D341Med (cell line): ENCODE measurements around the gene CFAP70.
"Not testable (repeated sequence)": the region's sequence is repeated elsewhere in the genome, so short reads cannot be mapped to it uniquely, and the experiment has no call there.

Source experiments
- DNase-seq: peaks from one replicate; pipeline ENCODE4 v3.0.0; 2012; ENCODE audit warnings: low spot score

The CFAP70 gene

DNA sequence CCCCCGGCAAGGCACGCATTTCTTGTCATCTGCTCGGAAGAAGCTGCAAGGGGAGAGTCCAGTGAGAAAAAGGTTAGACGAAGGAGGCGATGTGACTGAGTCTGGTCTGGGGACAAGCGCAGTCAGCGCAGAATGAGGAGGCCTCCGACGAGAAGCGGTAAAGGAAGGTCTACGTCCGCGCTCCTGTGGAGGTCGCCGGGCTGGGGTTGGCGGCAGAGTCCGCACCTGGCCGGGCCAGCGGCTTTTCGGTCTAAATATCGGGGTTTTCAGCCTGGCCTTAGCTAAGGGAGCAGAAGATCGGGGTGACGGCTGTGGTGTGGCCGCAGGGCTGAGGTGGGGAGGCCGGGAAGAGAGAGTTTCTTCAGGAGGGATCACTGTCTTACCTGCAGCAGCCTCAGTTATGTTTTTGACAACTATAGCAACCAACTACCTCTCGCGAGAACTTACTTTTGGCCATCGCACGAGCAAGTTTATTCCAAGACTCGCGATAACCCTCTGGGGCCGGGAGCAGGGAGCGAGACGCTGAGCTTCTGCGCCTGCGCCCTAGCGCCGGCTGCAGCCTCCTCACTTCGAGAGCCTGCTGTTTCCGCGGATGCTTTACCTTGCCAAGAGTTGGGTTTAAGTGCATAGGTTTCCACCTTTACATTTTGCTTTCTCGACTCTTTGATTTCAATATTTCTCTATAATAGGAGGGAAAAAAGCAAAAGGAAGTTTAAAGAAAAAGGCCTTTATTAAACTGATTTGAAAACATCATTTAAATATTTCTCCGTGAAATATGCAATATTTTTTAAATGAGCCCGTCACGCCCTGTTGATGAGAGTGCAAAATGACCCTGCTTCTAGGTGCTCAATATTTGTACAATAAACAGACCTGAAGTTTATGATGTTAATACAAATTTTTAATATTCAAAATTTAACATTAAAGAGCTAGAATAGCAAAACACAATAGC is at the start of gene CFAP70:
Gene CFAP70 (minus strand): TSS at position 534 of the 949 bp plus-strand sequence. CDS start 4,068 bp downstream, outside the sequence.
- DNase-seq = peak; percentile 92

DNA sequence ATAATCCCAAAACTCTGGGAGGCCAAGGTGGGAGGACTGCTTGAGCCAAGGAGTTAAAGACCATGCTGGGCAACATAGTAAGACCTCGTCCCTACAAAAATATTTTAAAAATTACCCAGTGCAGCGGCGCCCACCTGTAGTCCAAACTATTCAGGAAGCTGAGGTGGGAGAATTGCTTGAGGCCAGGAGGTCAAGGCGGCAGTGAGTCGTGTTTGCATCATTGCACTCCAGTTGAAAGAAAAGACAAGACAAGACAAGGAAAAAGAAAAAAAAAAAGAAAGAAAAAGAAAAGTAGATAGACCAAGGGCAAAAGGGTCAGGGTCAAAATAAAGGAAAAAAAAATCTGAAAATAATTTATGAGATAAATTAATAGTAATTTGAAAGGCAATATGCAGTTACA is 49.4 kb upstream of the CFAP70 start:
- DNase-seq = no peak

DNA sequence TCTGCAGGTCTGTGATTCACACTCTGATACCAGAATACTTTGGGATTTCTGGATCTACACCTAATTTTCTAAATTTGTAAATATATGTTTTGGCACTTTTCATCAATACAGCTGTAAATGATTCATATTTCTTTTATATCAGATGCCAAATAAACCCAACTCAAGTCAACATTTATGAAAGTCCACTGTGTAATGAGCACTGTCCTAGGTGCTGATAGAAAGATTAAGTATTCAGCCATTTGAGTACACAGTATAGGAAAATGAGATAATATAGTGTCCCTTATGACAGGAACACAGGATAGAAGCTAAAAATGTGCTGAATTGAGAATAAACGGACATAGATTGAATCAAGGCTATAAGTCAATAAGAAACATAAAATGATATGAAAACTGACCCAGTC is 48.8 kb upstream of the CFAP70 start:
- DNase-seq = no peak

DNA sequence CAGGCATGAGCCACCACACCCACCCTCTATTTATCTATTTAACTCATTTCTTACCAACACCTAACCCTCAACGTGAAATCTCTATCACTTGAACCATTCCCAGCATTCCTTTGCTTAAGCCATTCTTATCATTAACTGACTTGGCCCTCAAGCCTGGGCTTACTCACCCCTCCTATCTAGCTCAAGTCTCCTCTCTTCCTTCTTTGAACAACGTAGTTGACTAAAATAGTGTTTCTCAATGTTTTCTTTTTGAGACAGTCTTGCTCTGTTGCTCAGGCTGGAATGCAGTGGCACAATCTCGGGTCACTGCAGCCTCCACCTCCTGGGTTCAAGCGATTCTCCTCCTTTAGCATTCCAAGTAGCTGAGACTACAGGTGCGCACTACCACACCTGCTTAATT is 48.2 kb upstream of the CFAP70 start:
- no peak for DNase-seq

DNA sequence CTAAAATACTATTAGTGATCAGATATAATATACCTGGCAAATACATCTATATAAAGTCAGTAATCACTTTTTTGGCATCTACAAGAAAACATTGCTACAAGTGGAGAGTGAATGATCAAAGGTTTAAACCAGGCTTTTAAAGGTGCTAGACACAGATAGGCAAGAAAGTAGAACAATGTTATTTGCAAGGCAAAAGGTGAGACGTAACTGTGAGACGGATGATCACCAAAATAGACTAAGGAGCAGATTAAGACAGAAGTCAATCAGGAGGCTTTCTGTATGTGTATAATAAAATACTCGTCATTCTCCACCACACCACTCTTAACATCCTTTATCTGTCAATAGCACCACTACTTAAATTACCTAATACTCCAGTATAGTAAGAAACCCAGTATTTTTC is 46.9 kb upstream of the CFAP70 start:
- DNase-seq = no peak

DNA sequence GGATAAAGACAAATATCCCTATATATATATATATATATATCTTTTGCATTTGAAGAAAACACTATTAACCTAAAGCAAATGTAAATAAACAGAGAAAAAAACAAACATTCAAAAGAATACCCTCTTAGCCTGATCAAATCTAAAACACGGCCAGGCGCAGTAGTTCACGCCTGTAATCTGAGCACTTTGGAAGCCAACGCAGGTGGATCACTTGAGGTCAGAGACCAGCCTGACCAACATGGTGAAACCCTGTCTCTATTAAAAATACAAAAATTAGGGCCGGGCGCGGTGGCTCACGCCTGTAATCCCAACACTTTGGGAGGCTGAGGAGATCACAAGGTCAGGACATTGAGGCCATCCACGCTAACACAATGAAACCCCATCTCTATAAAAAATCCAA is 46.0 kb upstream of the CFAP70 start:
- DNase-seq = no peak

DNA sequence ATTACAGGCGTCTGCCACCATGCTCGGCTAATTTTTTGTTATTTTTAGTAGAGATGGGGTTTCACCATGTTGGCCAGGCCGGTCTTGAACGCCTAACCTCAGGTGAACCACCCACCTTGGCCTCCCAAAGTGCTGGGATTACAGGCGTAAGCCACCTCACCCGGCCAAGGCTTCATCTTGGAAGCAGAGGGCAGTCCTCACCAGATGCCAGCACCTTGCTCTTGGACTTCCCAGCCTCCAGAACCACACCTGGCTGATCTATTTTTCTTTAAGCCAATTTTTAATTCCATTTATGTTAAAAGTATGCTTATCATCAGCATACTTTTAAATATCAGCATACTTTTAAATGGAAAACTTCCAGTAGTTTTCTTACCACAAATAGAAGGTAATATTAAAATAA is 43.0 kb upstream of the CFAP70 start:
- DNase-seq = no peak

DNA sequence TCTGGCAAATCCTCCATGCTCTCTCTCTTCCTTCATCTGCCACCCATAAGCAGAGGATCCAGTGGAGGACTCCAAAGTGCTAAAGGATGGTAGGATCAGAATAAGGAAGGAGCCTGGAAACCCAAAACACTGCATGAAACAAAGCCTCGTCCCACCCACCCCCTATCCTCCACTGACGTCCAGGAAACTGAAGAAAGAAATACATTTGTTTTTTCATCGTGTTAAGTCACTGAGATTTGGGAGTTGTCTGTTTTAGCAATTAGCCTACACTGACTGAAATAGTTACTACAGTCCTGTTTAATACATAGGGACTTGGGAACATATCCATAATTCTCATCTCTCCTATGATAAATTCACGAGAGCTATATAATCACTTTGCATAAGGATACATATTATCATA is 40.4 kb upstream of the CFAP70 start:
- no peak for DNase-seq

DNA sequence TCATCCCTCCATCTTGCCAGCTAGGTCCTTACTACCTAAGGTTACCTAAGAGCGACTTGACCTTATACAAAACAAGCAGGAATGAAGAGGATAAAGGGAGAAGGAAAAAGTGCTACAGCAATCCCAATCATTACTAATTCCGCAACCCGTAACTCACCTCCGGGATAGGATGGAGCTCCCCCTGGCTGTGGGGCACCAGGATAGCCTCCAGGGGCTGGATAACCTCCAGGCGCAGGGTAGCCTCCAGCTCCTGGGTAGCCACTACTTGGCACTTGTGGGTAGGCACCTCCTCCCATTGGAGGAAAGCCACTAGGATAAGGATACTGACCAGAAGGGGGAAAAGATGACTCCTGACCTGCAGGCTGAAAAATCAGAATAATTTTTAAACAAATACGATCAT is 39.4 kb upstream of the CFAP70 start:
- peak; percentile 23 for DNase-seq

DNA sequence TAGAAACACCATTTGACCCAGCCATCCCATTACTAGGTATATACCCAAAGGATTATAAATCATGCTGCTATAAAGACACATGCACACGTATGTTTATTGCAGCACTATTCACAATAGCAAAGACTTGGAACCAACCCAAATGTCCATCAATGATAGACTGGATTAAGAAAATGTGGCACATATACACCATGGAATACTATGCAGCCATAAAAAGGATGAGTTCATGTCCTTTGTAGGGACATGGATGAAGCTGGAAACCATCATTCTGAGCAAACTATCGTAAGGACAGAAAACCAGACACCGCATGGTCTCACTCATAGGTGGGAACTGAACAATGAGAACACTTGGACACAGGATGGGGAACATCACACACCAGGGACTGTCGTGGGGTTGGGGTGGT is 35.7 kb upstream of the CFAP70 start:
- not testable (repeated sequence) for DNase-seq

DNA sequence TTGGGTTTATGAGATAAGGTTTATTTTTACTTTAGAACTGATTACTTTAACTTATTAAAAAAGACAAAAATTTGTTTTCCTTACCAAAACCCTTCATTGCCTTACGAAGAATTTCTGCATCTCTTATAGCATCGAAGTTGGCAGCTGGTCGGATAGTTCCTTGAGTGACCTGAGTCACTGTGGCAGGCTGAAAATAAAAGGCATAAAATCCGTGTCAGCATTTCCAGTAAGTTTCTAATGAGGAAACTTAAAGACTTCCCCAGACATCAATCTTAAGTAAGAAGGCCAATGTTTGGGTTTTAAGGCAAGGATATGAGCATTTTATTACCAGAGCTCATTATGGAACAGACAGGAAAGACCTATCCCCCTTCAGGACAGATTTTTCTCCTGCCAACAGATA is 29.6 kb upstream of the CFAP70 start:
- no peak for DNase-seq

DNA sequence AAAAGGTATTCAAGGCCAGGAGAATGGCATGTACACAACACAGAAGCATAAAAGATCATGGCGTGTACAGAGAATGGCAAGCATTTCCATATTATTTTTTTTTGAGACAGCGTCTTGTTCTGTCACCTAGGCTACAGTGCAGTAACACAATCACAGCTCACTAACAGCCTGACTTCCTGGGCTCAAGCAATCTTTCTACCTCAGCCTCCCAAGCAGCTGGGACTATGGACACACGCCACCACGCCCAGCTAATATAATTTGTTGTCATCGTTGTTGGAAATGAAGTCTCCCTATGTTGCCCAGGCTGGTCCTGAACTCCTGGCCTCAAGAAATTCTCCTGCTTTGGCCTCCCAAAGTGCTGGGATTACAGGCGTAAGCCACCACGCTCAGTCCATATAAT is 27.9 kb upstream of the CFAP70 start:
- no peak for DNase-seq

DNA sequence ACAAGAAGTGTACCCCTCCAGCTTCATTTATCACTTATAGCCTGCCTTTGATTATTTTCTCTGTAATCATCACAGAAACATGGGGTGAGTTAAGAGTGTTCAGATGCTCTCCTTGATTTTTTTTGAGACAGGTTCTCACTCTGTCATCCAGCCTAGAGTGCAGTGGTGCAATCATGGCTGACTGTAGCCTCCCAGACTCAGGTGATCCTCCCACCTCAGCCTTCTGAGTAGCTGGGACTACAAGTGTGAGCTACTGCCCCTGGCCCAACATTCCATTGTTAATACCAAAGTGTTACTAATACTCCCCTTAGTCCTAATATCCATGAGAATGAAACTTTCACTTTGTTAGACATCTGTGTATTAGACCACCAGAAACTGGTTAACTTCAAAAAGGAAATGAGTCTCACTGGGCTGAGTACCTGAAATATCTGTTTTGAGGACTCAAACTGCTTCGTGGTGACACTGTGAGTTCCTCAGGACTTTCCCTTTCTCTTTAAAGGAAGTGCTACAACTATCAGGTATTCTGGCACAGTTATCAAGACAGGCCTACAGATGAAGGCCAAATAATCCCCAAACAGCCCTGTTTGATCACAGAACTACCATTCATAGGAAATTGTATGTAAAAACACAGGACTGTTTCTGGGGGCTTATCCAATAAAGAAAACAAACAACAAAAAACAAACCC is 20.5 kb upstream of the CFAP70 start:
- DNase-seq = no peak

DNA sequence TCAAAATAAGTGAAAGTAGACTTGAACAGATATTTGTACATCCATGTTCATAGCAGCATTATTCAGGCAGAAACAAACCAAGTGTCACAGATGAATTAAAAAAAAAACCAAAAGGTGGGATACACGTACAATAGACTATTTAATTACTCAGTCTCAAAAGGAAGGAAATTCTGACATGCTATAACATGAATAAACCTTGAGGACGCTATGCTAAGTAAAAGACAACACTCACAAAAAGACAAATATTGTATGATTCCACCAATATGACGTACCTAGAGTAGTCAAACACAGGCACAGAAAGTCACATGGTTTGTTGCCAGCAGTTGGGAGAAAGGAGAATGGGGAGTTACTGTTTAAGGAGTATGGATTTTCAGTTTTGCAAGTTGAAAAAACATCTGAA is 18.0 kb upstream of the CFAP70 start:
- DNase-seq = no peak

DNA sequence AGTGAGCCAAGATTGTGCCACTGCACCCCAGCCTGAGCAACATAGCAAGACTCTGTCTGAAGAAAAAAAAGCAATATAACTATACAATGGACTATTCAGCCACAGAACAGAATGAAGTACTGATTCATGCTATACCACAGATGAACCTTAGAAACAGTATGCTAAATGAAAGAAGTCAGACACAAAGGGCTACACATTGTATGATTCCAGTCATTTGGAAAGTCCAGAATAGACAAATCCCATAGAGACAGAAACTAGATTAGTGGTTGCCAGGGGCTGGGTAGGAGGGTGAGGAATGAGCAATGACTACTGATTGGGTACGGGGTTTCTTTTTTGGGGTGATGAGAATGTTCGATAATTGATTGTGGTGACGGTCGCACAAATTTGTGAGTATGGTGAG is 9.6 kb upstream of the CFAP70 start:
- DNase-seq = no peak

DNA sequence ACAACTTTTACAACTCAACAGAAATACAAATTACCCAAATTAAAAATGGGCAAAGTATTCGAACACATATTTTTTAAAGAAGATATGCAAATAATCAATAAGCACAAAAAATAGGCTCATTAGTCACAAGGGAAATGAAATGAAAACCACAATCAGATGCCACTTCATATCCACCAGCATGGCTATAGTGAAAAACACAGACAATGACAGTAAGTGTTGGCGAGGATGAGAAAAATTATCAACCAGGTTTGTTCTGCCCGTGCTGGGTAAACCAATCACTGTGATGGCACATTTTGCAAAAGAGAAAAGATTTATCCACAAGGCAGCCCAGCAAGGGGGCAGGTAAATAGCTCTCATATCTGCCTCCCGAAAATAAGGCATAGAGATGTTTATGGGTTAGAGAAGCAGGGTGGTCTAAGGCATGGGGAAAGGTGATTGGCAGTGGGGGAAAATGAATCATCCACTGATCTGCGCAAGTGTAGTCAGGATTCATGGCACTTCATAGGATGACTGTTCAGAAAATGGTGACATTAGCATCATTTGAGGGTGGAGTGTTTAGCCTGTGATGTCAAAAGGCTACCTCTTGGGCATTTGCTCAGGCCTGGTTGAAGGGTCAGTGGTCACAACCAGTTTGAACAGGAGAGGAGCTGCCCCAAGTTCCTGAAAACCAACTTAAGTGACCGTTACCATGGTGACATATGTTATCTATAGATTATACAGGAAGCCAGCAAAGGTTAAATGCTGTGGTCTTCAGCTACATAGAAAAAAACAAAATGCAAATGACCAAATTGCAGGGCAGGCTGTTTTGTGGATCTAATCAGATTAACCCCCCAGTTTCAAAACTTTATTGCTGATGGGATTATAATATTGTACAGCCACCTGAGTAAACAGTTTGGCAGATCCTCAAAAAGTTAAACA is 8.0 kb upstream of the CFAP70 start:
- DNase-seq = no peak

DNA sequence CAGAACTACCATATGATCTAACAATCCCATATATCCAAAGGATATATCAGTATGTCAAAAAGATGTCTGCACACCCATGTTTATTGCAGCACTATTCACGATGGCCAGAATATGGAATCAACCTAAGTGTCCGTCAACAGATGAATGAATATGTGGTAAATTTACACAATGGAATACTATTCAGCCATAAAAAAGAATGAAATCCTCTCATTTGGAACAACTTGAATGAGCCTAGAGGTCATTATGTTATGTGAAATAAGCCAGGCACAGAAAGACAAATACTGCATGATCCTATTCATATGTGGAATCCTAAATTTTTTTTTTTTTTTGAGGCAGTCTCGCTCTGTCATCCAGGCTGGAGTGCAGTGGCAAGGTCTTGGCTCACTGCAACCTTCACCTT is 6.3 kb upstream of the CFAP70 start:
- no peak for DNase-seq

DNA sequence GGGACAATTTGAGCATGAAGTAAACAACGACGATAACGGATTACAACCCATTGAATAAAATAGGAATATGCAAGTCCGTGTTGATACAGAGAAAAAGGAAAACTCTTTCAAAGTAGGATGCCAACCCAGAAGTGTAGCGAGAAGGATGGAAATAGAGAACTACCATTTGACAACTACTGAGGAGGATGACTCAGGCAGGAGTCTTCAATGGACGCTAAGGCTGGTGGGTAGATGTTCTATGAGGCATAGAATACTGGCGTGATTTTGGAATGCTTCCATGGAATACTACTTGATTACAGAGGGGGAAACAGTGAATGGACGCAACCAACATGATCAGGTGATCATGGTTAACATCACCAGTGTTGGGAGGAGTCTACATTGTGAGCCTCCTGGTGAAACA is 828 bp upstream of the CFAP70 start:
- no peak for DNase-seq

DNA sequence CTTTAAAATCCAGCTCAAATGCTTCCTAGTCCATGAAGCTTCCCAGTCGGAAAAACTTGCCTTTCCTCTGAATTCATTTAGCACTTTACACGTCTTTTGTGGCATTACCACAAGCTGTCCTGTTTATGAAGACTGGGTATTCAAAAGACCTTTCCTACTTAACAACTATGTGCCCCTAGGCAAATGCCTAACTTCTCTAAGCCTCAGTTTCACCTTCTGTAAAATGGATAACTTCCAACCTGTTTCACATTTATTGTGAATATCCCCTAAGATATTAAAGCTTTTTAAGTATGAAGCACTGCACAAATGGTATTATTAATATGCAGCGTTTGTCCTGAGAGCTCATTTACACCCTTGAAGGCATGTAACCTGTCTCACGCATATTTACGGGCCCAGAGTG is 843 bp downstream of the CFAP70 start:
- no peak for DNase-seq

DNA sequence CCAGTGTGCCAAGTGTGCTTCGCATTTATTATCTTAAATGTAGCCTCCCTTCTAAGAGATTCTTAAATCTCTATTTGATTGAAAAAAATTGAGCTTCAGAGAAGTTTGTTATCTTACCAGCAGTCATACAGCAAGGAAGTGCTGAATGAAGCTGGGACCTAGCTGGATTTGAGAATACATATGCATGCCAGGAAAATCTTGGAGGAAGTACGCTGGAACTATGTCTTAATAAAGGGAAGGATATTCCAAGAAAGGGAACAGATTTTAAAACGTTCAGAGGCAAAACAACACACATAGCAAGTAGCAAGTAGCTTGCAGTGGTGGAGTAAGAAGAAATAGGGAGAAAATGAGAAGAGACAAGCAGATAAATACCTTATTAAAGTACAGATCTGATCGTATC is 1.5 kb downstream of the CFAP70 start:
- DNase-seq = no peak

DNA sequence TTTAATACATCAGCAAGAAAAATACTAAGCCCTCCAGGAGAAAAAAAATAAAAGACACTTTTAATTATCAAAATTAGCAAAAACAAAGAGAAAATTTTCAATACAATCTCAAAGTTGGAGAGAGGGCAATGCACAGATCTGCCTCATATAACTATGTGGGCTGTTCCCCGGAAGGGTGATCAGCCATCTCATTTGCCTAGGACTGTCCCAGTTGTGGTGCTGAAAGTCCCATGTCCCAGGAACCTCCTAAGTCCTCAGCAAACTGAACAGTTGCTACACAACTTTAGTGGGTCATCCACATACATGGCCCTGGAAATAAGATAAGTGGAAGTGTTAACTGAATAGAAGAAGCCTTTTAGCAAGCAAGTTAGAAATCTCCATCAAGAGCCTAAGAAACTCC is 14.4 kb downstream of the CFAP70 start:
- no peak for DNase-seq

DNA sequence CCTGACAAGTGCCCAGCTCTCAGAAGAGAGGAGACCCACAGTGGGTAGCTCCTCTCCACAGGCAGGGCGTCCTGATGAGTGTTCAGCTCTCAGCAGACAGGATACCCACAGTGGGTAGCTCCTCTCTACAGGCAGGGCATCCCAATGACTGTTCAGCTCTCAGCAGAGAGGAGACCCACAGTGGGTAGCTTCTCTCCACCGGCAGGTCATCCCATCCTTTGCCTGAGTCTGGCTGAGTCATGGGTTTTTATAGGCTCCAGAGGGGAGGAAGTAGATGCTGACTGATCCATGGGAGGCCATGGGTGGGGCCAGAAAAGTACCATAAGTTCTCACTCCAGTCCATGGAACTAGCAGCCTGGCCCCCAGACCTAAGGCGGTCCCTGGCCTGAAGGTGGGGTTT is 18.5 kb downstream of the CFAP70 start:
- no peak for DNase-seq
